Stimulated activated CD4-positive, alpha-beta T cell treated with anti-CD3 and anti-CD28 coated beads, Interleukin-1b, Interleukin-23, amount 100 ng/mL, for 4 hours (primary cell): Measurements from ENCODE around the gene MGAT5.

ENCODE experiments used
- DNase-seq, 2 donors: peaks; one replicate each; pipeline ENCODE4 v3.0.0-alpha.2; 2020; ENCODE audit warnings: low read depth in 2 of 2

The MGAT5 gene

GRCh38 chr2:134231965-134232340 lies 21.9 kb upstream of the MGAT5 start:
- no peak for DNase-seq

GRCh38 chr2:134232461-134232860 lies 21.4 kb upstream of the MGAT5 start:
- DNase-seq = no peak

- no peak for DNase-seq
Measured at GRCh38 chr2:134232868-134233727, 20.8 kb upstream of the MGAT5 start.

- no peak for DNase-seq
Measured at GRCh38 chr2:134233728-134234136, 20.1 kb upstream of the MGAT5 start.

- DNase-seq = no peak
Measured at GRCh38 chr2:134234535-134234934, 19.3 kb upstream of the MGAT5 start.

- no peak for DNase-seq
Measured at GRCh38 chr2:134235510-134236144, 18.2 kb upstream of the MGAT5 start.

- no peak for DNase-seq
Measured at GRCh38 chr2:134238371-134238770, 15.5 kb upstream of the MGAT5 start.

GRCh38 chr2:134240061-134240460 lies 13.8 kb upstream of the MGAT5 start:
- no peak for DNase-seq

- DNase-seq = no peak
Measured at GRCh38 chr2:134241911-134242310, 12.0 kb upstream of the MGAT5 start.

GRCh38 chr2:134243244-134243643 lies 10.6 kb upstream of the MGAT5 start:
- DNase-seq = no peak

- DNase-seq = no peak
Measured at GRCh38 chr2:134244086-134244485, 9.8 kb upstream of the MGAT5 start.

GRCh38 chr2:134244587-134244986 lies 9.3 kb upstream of the MGAT5 start:
- DNase-seq = no peak

GRCh38 chr2:134245340-134245984 lies 8.4 kb upstream of the MGAT5 start:
- peak; percentile 64 to 78 for DNase-seq

GRCh38 chr2:134246154-134246874 lies 7.6 kb upstream of the MGAT5 start:
- no peak for DNase-seq

- DNase-seq = no peak
Measured at GRCh38 chr2:134247679-134248078, 6.2 kb upstream of the MGAT5 start.

GRCh38 chr2:134248913-134249312 lies 5.0 kb upstream of the MGAT5 start:
- no peak for DNase-seq

GRCh38 chr2:134249755-134250154 lies 4.1 kb upstream of the MGAT5 start:
- DNase-seq = no peak

- DNase-seq = no peak
Measured at GRCh38 chr2:134250840-134251461, 2.9 kb upstream of the MGAT5 start.

GRCh38 chr2:134252092-134252750 lies 1.7 kb upstream of the MGAT5 start:
- no peak for DNase-seq

GRCh38 chr2:134253117-134253704 lies 661 bp upstream of the MGAT5 start:
- no peak for DNase-seq

GRCh38 chr2:134254824-134255223 lies 952 bp downstream of the MGAT5 start:
- DNase-seq = no peak
